ENCODE measurements around the gene PLA2G4D.

The PLA2G4D gene

GRCh38 chr15:42088801-42089640 is 5.3 kb downstream of the PLA2G4D start:
- DNase-seq, result no peak

GRCh38 chr15:42087926-42088800 is 6.2 kb downstream of the PLA2G4D start:
- no peak for DNase-seq

- DNase-seq, result no peak
Measured at GRCh38 chr15:42087460-42087859, 6.9 kb downstream of the PLA2G4D start.

GRCh38 chr15:42085721-42086120 is 8.6 kb downstream of the PLA2G4D start:
- DNase-seq, result no peak

- DNase-seq, result no peak
Measured at GRCh38 chr15:42085236-42085605, 9.1 kb downstream of the PLA2G4D start.

GRCh38 chr15:42084465-42085235 is 9.7 kb downstream of the PLA2G4D start:
- DNase-seq, result no peak

GRCh38 chr15:42083916-42084315 is 10.4 kb downstream of the PLA2G4D start:
- DNase-seq, result no peak

GRCh38 chr15:42083605-42083908 is 10.8 kb downstream of the PLA2G4D start:
- no peak for DNase-seq

GRCh38 chr15:42082823-42083604 is 11.3 kb downstream of the PLA2G4D start:
- DNase-seq, result no peak

GRCh38 chr15:42082141-42082540 is 12.2 kb downstream of the PLA2G4D start:
- DNase-seq, result no peak

GRCh38 chr15:42080919-42081830 is 13.2 kb downstream of the PLA2G4D start:
- DNase-seq, result no peak

- no peak for DNase-seq
Measured at GRCh38 chr15:42080186-42080918, 14.0 kb downstream of the PLA2G4D start.

- DNase-seq, result no peak
Measured at GRCh38 chr15:42079401-42079908, 14.9 kb downstream of the PLA2G4D start.

- DNase-seq, result no peak
Measured at GRCh38 chr15:42078903-42079302, 15.5 kb downstream of the PLA2G4D start.

- no peak for DNase-seq
Measured at GRCh38 chr15:42077689-42078088, 16.7 kb downstream of the PLA2G4D start.

GRCh38 chr15:42073418-42073817 is 20.9 kb downstream of the PLA2G4D start:
- DNase-seq, result no peak

GRCh38 chr15:42072141-42072685 is 22.1 kb downstream of the PLA2G4D start:
- DNase-seq, result no peak

GRCh38 chr15:42071717-42072116 is 22.6 kb downstream of the PLA2G4D start:
- DNase-seq, result no peak

- DNase-seq, result no peak
Measured at GRCh38 chr15:42070976-42071350, 23.4 kb downstream of the PLA2G4D start.

- DNase-seq, result no peak
Measured at GRCh38 chr15:42070279-42070975, 23.9 kb downstream of the PLA2G4D start.
